ENCODE data around the gene PLA2G12A.
"Not testable (repeated sequence)": the region's sequence is repeated elsewhere in the genome, so short reads cannot be mapped to it uniquely, and the experiment has no call there.

DNA sequence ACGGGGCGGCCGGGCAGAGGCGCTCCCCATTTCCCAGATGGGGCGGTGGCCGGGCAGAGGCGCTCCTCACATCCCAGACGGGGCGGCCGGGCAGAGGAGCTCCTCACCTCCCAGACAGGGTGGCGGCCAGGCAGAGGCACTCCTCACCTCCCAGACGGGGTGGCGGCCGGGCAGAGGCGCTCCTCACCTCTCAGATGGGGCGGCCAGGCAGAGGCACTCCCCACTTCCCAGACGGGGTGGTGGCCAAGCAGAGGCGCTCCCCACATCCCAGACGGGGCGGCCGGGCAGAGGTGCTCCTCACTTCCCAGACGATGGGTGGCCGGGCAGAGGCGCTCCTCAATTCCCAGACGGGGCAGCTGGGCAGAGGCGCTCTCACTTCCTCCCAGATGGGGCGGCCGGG is 51.4 kb downstream of the PLA2G12A start:
- TF ChIP-seq, protein P1, sequence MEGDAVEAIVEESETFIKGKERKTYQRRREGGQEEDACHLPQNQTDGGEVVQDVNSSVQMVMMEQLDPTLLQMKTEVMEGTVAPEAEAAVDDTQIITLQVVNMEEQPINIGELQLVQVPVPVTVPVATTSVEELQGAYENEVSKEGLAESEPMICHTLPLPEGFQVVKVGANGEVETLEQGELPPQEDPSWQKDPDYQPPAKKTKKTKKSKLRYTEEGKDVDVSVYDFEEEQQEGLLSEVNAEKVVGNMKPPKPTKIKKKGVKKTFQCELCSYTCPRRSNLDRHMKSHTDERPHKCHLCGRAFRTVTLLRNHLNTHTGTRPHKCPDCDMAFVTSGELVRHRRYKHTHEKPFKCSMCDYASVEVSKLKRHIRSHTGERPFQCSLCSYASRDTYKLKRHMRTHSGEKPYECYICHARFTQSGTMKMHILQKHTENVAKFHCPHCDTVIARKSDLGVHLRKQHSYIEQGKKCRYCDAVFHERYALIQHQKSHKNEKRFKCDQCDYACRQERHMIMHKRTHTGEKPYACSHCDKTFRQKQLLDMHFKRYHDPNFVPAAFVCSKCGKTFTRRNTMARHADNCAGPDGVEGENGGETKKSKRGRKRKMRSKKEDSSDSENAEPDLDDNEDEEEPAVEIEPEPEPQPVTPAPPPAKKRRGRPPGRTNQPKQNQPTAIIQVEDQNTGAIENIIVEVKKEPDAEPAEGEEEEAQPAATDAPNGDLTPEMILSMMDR (conservative IDR thresholded peaks at IDR 0.05), result not testable (repeated sequence)
- TF ChIP-seq EZH2 (IDR thresholded peaks at IDR 0.05; ENCODE audit: low read depth), result not testable (repeated sequence)
